GM19025 (cell line): ENCODE measurements around the gene BTNL8.

Experiments used
- ATAC-seq: cut with Tn5 transposase; IDR thresholded peaks from one replicate; pipeline ENCODE4 v1.9.1; 2021; ENCODE audit warnings: mild to moderate bottlenecking, low read depth, moderate library complexity; ENCODE audit not compliant: unreplicated experiment

BTNL8 gene

DNA sequence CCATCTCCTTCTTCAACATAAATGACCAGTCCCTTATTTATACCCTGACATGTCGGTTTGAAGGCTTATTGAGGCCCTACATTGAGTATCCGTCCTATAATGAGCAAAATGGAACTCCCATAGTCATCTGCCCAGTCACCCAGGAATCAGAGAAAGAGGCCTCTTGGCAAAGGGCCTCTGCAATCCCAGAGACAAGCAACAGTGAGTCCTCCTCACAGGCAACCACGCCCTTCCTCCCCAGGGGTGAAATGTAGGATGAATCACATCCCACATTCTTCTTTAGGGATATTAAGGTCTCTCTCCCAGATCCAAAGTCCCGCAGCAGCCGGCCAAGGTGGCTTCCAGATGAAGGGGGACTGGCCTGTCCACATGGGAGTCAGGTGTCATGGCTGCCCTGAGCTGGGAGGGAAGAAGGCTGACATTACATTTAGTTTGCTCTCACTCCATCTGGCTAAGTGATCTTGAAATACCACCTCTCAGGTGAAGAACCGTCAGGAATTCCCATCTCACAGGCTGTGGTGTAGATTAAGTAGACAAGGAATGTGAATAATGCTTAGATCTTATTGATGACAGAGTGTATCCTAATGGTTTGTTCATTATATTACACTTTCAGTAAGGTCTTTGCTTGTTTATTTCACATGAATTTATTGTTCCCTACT lies 51.5 kb downstream of the BTNL8 start:
- no peak for ATAC-seq

DNA sequence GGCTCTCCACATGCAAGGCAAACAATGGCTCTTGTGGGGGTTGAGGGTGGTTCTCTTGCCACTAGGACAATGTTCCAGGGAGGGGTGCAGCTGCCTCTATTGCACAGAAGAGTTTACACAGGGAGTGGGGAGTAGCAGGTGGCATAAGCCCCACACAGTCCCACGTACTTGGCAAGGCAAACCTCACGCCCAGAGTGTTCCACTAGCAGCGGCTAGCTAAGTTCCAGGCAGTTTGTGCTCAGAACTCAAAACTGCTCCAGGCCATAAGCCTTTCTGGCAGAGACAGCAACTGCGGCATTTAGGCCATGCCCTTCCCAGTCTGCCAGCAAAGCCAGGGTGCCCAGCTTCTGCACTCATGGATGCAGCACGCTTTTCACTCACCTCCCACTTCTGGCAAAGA lies 60.7 kb downstream of the BTNL8 start:
- ATAC-seq: no peak

DNA sequence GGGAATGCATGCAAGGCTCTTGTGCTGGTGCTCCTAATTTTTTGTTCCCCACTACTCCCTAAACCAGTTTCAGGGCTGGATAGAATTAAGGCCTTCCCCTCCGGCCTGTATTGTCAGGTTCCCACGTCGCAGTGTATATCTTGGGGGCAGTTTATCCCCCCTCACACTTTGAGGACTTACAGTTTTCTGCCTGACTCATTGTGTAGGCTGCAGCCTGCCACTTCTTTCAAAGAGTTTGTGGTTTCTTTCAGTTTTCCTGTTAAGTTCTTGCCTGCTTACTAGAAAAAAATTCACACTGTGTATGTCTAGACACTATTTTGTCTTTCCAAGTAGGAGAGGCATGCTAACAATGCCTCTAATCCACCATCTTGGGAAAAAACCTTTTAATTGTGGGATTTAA lies 61.2 kb downstream of the BTNL8 start:
- no peak for ATAC-seq

DNA sequence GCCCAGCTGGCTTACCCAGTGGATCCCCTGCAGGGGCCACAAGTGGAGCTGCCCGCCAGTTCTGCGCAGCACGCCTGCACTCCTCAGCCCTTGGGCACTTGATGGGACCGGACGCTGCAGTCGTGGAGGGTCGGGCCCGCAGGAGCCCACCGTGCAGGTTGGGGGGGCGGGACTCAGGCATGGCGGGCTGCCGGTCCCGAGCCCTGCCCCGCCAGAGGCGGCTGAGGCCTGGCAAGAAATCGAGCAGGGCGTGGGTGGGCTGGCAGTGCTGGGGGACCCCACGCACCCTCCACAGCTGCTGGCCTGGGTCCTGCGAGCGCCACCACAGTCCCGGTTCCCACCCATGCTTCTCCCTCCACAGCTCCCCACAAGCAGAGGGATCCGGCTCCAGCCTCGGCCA lies 70.4 kb downstream of the BTNL8 start:
- ATAC-seq: no peak

DNA sequence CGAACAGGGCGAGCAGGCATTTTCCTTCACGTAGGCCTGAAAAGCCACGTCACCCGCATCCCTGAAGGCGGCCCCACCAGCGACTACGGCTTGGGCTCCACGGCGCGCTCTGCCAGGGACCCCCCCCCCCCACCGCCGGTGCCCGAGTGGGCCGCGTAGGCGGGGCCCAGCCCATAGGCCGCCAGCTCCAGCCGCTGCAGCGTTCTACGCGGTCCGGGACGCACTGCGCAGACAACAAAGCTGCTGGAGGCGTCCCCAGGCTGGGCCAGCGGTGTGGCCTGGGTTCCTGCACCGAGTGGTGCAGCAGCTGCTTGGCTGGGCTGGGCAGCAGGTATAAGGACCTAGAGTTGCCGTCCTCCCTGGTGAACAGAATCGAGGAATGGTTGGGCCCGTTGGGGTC lies 71.4 kb downstream of the BTNL8 start:
- ATAC-seq: no peak

DNA sequence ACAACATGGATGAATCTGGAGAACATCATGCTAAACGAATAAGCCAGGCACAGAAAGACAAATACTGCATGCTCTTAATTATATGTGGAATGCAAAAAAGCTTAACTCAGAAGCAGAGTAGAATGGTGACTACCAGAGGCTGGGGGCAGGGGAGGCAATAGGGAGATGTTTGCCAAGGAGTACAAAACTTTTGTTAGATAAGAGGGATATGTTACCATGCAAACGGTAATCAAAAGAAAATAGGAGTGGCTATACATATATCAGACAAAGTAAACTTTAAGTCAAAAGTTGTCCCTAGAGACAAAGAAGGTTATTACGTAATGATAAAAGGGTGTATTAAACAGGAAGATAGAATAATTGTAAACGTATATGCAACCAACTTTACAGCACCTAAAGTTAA lies 71.9 kb downstream of the BTNL8 start:
- ATAC-seq: no peak

DNA sequence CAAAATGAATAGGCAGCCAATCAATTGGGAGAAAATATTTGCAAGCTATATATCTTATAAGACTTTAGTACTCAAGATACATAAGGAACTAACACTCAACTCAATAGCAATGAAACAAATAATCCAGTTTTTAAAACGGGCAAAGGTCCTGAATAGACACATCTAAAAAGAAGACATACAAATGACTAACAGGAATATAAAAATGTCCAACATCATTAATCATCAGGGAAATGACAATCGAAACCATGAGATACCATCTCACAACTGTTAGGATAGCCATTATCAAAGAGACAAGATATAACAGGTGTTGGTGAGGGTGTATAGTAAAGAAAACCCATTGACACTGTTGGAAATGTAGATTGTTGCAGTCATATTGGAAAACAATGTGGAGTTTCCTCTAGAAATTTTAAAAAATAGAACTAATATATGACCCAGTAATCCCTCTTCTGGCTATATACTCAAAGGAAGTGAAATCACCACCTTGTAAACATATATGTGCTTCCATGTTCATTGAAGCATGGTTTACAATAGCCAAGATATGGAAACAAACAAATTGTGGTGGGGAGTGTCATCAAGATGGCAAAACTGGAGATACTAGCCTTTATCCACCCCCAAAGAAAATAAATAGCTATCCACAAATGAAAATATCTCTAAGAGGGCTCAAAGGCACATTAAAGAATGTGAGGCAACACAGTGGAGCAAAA lies 75.8 kb downstream of the BTNL8 start:
- ATAC-seq: no peak

DNA sequence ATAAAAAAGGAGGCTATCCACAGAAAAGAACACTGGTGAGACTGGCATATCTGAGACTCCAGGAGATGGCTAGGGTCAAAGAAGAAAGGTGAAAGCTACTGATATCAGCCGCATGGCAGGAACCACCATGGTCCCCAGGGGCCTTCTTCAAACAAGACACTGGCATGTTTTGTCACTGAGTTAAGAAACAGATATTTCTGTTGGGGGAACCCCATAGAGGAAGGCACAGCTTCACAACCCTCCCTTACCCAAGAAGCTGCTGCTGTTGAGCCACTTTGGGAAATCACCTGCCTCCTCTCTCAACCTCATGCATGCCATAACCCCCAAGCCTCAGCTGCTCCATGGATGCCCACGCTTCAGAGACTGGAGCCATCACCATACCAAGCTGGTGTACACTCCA lies 76.4 kb downstream of the BTNL8 start:
- peak; percentile 96 for ATAC-seq

DNA sequence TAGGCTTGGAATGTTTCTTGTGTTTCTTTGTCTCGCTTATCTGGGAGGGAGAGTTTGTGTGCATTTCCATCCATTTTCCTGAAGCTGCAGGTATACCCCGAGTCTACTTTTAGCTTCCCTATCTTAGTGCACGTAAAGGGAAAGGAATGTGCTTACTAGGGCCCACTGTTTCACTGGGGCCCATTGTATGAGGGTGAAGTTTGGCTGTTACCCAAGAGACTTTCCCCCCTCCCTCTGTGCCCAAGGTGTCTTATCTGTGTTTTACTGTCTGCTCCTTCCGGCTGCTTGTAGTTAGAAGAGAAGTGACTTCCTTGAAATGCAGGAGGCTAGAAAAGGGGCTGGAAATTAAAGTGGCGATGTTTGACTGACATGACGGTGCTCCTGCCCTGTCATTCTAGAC lies 77.6 kb downstream of the BTNL8 start:
- no peak for ATAC-seq

DNA sequence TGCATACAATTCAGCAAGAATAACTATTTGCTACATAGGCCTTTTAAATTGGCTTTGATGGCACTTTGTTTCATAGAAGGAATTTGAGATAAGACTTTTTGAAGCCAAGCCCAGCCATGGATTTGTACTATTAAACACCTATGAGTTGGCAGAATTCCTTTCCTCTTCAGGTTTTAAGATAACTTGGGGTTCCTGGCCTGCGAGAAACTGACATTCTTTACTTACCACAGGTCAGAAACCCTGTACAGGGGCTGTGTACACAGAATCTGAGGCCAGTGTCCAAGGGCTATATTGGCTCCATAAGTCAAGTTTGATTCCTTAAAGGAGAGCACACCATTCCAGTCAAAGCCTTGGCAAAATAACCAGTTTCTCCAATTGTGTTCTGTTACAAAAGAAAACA lies 78.9 kb downstream of the BTNL8 start:
- ATAC-seq: no peak

DNA sequence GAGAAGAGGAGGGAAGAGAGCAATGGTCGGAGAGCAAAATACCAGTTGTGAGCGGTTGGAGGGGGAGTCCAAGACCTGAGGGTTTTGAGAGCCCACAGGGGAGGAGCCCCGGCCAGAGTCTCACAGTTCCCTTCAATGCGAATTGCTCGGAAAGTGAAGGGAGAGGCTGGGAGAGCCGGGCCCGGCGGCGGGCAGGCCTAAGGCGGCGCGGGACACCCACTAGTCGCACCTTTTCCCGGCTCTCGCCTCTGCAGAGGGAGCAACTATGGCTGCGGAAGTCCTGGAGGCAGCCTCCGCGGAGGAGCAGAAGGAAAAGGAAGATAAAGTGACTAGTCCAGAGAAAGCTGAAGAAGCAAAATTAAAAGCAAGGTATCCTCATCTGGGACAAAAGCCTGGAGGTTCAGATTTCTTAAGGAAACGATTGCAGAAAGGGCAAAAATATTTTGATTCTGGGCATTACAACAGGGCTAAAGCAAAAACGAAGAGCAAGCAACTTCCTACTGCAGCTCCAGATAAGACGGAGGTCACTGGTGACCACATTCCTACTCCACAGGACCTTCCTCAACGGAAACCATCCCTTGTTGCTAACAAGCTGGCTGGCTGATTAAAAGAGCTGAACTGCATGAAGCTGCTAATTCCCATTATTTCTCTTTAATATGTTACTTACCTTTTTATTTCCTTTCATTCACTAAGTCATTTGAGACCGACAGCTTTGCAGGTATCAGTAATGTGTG lies 83.2 kb downstream of the BTNL8 start:
- ATAC-seq: no peak

DNA sequence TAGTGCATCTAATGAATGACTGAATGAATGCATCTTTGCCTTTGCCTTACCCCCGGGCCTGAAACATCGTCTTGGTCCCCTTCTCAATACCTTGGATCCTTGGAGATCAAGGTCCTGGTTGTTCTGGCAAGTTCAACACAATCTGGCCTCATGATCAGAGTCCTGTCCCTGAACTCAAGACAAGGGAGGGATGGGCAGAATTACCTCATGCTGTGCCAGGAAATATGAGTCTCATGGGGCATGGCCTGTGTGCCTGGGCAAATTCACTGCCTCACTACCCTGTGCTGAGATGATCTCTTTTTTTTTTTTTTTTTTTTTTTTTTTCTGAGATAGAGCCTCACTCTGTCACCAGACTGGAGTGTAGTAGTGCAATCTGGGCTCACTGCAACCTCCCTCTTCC lies 89.1 kb downstream of the BTNL8 start:
- ATAC-seq: no peak

DNA sequence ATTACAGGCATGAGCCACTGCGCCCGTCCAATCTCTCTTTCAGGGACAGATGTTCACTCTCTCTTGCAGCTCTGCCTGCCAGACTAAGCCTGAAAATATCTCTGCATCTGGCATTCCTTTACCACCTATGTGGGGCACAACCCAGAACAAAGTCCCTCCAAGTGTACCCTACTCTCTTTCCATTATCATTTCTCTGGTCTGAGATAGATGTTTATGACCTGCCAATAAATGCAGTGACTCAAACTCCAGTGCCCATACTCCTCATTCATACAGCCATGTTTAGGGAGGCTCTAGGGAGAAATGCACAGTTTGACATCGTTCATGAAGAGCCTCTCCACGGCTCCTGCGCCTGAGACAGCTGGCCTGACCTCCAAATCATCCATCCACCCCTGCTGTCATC lies 89.6 kb downstream of the BTNL8 start, which contains the start of gene BTNL3:
Gene BTNL3 (plus strand): TSS at position 255 of the 400 bp plus-strand sequence. CDS start 183 bp downstream, outside the sequence.
- ATAC-seq: no peak

DNA sequence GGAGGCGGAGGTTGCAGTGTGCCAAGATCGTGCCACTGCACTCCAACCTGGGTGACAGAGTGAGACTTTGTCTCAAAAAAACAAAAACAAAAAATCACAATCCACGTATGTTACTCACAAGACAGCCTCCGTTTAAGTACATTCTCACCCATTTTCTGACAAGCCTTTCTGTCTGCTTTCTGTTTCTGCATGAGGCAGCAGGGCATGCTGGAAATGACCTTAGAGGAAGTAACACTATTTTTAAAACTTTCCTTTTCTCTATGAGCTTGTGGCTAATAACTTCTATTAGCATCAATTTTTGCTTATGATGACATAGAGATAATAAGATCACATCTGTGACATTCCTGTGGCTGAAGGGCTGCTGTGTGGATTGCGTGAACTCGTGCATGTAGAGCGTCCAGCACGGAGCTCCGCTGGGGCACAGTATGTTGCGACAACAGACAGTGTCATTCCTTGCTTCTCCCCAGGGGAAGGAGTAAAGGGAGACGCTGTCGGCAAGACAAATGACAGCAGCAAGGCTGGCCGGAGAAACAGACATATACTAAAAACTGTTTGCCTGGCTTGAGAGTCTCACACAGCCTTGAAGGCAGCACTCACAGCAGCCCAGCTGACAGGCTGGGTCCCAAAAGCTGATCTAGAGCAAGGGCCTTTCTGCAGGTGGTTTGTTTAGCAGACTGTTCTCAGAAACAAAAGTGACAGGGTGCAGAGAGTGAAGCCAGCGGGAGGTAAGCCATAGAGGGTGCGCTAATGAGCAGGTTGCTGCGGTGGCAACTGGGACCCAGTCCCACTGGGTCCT lies 91.3 kb downstream of the BTNL8 start:
- ATAC-seq: no peak

DNA sequence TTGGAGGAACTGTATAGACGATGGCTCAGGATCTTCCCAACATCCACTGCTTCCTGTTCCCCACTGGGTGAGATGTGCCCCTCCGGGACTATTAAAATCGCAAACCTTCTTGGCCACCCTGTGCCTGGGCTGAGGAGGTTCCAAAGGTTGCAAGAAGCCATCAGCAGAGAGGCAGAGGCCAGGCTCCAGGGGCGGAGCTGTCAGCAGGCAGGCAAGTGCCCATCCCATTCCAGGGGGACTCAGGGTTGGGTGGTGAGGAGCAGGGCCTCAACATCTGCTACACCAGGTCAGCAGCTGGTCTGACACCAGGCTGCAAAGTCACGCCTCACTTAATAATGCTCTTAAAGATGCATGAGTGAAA lies 91.9 kb downstream of the BTNL8 start:
- no peak for ATAC-seq
